Measurements from ENCODE around the gene KRT84.
"Not testable (repeated sequence)": the region's sequence is repeated elsewhere in the genome, so short reads cannot be mapped to it uniquely, and the experiment has no call there.

KRT84 gene

GRCh38 chr12:52410589-52411248 is 25.3 kb upstream of the KRT84 start:
- not testable (repeated sequence) for DNase-seq

GRCh38 chr12:52407918-52408317 is 22.5 kb upstream of the KRT84 start:
- DNase-seq, result no peak

- no peak for DNase-seq
Observed at GRCh38 chr12:52405922-52406385, 20.5 kb upstream of the KRT84 start, which contains the start of gene KRT82. KRT82 (minus strand) TSS chr12:52406335; CDS start chr12:52406277, 58 bp downstream.

- DNase-seq, result no peak
Observed at GRCh38 chr12:52404951-52405350, 19.5 kb upstream of the KRT84 start.

GRCh38 chr12:52403561-52403960 is 18.1 kb upstream of the KRT84 start:
- DNase-seq, result no peak

GRCh38 chr12:52402873-52403540 is 17.6 kb upstream of the KRT84 start:
- DNase-seq, result no peak

- DNase-seq, result no peak
Observed at GRCh38 chr12:52402377-52402776, 16.9 kb upstream of the KRT84 start.

- DNase-seq, result no peak
Observed at GRCh38 chr12:52401926-52402325, 16.5 kb upstream of the KRT84 start.

- no peak for DNase-seq
Observed at GRCh38 chr12:52401526-52401925, 16.1 kb upstream of the KRT84 start.

- no peak for DNase-seq
Observed at GRCh38 chr12:52400906-52401305, 15.5 kb upstream of the KRT84 start.

GRCh38 chr12:52399756-52400155 is 14.3 kb upstream of the KRT84 start:
- DNase-seq, result no peak

- DNase-seq, result no peak
Observed at GRCh38 chr12:52398176-52398575, 12.7 kb upstream of the KRT84 start.

- DNase-seq, result no peak
Observed at GRCh38 chr12:52396656-52397055, 11.2 kb upstream of the KRT84 start.

GRCh38 chr12:52395761-52396434 is 10.4 kb upstream of the KRT84 start:
- DNase-seq, result no peak

- no peak for DNase-seq
Observed at GRCh38 chr12:52394836-52395405, 9.5 kb upstream of the KRT84 start.

GRCh38 chr12:52392465-52393007 is 7.1 kb upstream of the KRT84 start:
- DNase-seq, result no peak

GRCh38 chr12:52391618-52392002 is 6.2 kb upstream of the KRT84 start:
- peak; percentile 64 for DNase-seq

- DNase-seq, result no peak
Observed at GRCh38 chr12:52390739-52391617, 5.5 kb upstream of the KRT84 start.

GRCh38 chr12:52389313-52390207 is 4.1 kb upstream of the KRT84 start:
- DNase-seq, result no peak

- no peak for DNase-seq
Observed at GRCh38 chr12:52387859-52388258, 2.4 kb upstream of the KRT84 start.

GRCh38 chr12:52383331-52383730 is 2.1 kb downstream of the KRT84 start:
- no peak for DNase-seq

Data from midbrain (tissue), 1 donor.